ENCODE measurements around the gene ACE. TPM values are rescaled to one million over a fixed set of nuclear protein-coding genes. Genes with fewer than 3 reads are reported as not detected.
"Not testable (repeated sequence)": the region's sequence is repeated elsewhere in the genome, so short reads cannot be mapped to it uniquely, and the experiment has no call there.

Gene ACE
- total RNA-seq, 1 donor from 2014 or later, result 44.8 TPM

DNA sequence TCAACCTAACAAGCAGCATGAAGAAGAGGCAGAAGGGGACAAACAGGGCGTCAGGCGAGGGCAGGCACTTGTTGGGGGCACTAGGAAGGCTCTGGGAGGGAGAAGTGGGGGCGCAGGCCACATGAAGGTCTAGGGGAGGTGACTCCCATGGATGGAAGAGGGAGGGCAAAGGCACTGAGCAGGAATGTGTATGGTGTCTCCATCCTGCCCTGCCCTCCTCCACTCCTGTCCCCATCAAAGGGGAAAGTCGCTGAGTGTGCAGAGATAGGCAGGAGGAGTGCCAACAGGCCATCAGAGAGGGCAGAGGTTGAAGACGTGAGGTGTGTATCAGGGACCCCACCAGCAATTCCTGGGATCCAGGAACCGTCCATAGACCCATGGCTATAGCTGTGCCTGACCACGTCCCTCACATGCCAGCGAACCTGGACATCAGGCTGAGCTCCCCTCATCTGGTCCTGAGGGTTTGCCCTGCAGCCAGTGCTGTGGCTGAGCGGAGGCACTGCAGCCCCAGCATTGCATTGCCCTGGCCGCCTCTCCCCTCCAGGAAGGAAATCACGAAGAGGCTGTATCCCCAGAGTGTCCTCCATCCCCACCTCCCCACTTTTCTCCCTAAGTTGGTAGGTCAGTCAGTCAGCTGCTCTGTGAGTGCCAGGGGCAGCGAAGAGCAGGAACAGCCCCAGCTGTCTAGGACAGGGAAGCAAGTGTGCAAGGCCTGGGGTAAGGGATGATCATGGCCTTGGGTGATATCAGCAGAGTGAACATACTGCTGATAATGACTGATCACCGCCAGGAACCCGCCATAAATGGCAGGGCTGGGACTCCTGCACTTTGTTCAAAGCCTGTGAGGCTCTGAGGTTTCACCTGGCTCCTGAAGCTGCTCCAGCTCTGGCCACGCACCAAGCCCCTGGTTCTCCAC is 24.6 kb upstream of the ACE start:
- Mint-ChIP-seq H3K4me3 (ENCODE audit: unreplicated experiment) (no peak overlapping the region), H3K4me1 (ENCODE audit: unreplicated experiment) (peaks cover 44% of the 10 kb centered on the region), H3K36me3 (ENCODE audit: low read depth, unreplicated experiment) (peaks cover 7% of the 10 kb centered on the region), H3K27ac (ENCODE audit: unreplicated experiment) (peak overlapping the region; percentile 52), H3K27me3 (ENCODE audit: unreplicated experiment) (peaks cover 17% of the 10 kb centered on the region), H3K9me3 (ENCODE audit: unreplicated experiment) (no peaks in the 10 kb centered on the region)
- no peak for DNase-seq (ENCODE audit: low spot score)
- TF ChIP-seq, protein P1, sequence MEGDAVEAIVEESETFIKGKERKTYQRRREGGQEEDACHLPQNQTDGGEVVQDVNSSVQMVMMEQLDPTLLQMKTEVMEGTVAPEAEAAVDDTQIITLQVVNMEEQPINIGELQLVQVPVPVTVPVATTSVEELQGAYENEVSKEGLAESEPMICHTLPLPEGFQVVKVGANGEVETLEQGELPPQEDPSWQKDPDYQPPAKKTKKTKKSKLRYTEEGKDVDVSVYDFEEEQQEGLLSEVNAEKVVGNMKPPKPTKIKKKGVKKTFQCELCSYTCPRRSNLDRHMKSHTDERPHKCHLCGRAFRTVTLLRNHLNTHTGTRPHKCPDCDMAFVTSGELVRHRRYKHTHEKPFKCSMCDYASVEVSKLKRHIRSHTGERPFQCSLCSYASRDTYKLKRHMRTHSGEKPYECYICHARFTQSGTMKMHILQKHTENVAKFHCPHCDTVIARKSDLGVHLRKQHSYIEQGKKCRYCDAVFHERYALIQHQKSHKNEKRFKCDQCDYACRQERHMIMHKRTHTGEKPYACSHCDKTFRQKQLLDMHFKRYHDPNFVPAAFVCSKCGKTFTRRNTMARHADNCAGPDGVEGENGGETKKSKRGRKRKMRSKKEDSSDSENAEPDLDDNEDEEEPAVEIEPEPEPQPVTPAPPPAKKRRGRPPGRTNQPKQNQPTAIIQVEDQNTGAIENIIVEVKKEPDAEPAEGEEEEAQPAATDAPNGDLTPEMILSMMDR (IDR thresholded peaks at IDR 0.05; ENCODE audit: unreplicated experiment), result no peak

DNA sequence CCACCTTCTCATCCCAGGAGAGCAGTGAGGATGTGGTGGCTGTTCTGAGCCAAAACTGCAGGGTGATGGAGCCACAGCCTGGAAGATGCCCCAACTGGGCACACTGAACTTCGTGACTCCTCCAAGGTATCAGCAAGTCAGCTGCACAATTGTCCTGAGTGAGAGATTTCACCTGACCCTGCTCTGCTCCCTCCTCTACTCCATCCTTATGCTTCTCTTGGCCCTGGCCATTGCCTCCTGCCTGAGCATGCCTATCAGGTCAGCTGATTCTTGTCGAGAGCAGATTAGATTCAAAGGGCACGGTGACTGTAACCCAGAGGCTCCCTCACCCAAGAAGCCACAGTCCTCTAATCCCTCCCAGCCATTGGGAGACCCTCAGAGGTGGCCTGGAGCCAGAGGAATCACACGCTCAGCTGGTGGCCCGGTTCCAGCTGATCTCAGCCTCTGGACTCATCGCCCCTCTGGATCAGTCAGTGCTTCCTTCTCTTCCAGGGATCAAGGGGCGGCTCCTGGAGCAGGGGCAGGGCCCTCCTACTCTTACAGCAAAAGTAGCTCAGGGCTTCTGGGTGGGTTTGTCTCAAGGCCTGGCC is 23.8 kb upstream of the ACE start:
- peaks cover 36% of the 10 kb centered on the region for H3K4me1 Mint-ChIP-seq (ENCODE audit: unreplicated experiment)
- H3K4me3 Mint-ChIP-seq (ENCODE audit: unreplicated experiment), result no peak overlapping the region
- no peak for DNase-seq (ENCODE audit: low spot score)
- H3K27ac Mint-ChIP-seq (ENCODE audit: unreplicated experiment), result no peak overlapping the region
- TF ChIP-seq, protein P1 (IDR thresholded peaks at IDR 0.05; ENCODE audit: unreplicated experiment), result no peak
- no peaks in the 10 kb centered on the region for H3K9me3 Mint-ChIP-seq (ENCODE audit: unreplicated experiment)
- H3K36me3 Mint-ChIP-seq (ENCODE audit: low read depth, unreplicated experiment), result peaks cover 7% of the 10 kb centered on the region
- peaks cover 15% of the 10 kb centered on the region for H3K27me3 Mint-ChIP-seq (ENCODE audit: unreplicated experiment)

DNA sequence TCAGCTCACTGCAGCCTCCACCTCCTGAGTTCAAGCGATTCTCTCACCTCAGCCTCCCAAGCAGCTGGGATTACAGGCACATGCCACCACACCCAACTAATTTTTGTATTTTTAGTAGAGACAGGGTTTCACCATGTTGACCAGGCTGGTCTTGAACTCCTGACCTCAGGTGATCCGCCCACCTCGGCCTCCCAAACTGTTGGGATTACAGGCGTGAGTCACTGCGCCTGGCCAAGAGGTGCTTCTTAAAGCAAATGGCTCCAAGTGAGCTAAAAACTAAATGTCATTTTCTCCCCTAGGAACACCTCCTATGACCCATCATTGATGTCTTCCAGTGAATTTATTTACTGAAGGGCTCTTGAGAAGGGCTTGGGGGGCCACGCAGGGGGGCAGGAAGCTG is 22.5 kb upstream of the ACE start:
- not testable (repeated sequence) for H3K27ac Mint-ChIP-seq (ENCODE audit: unreplicated experiment); H3K9me3 Mint-ChIP-seq (ENCODE audit: unreplicated experiment); DNase-seq (ENCODE audit: low spot score); H3K4me3 Mint-ChIP-seq (ENCODE audit: unreplicated experiment); H3K36me3 Mint-ChIP-seq (ENCODE audit: low read depth, unreplicated experiment)
- Mint-ChIP-seq H3K4me1 (ENCODE audit: unreplicated experiment) (peaks cover 30% of the 10 kb centered on the region), H3K27me3 (ENCODE audit: unreplicated experiment) (peaks cover 10% of the 10 kb centered on the region)

DNA sequence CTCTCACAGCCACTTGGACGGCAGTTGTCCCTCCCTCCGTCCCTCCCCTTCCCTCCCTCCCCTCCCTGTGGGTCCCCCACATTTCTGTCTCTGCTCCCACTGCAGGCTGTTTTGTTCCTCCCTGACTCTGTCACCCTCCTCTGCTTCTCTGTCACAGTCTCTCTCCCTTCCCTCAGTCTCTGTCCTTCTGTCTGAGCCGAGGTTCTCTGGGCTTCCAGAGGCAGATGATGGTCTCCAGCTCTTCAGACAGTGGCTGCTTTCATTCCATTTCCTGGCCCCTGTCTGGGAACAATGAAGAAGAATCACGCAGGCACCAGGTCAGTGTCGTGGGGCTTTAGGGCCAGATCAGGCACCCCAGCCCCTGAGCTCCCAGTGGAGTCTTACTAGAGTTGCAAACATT is 21.9 kb upstream of the ACE start:
- no peak for DNase-seq (ENCODE audit: low spot score)
- peaks cover 6% of the 10 kb centered on the region for H3K36me3 Mint-ChIP-seq (ENCODE audit: low read depth, unreplicated experiment)
- TF ChIP-seq, protein P1 (IDR thresholded peaks at IDR 0.05; ENCODE audit: unreplicated experiment), result no peak
- no peak overlapping the region for H3K4me3 Mint-ChIP-seq (ENCODE audit: unreplicated experiment)
- H3K4me1 Mint-ChIP-seq (ENCODE audit: unreplicated experiment), result peaks cover 26% of the 10 kb centered on the region
- H3K9me3 Mint-ChIP-seq (ENCODE audit: unreplicated experiment), result no peaks in the 10 kb centered on the region
- no peak overlapping the region for H3K27ac Mint-ChIP-seq (ENCODE audit: unreplicated experiment)
- H3K27me3 Mint-ChIP-seq (ENCODE audit: unreplicated experiment), result peaks cover 9% of the 10 kb centered on the region

DNA sequence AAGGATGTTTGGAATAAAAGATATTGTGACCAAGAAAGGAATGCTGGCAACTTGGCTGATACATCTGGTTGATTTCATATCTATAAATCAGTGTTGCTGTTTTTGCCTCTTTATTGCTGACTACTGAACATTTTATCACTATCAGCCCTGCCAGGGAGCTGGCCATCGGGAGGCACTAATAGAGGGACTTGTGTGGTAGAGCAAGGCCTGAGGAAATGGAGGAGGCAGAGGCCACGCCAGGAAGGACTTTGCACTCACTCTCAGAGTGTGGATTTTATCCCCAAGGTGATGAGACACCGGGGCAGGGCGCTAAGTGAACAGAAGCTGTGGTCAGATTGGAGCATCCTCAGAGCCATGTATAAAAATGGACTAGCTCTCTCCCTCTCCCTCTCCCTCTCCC is 21.4 kb upstream of the ACE start:
- Mint-ChIP-seq H3K4me1 (ENCODE audit: unreplicated experiment) (peaks cover 21% of the 10 kb centered on the region), H3K36me3 (ENCODE audit: low read depth, unreplicated experiment) (peaks cover 4% of the 10 kb centered on the region), H3K4me3 (ENCODE audit: unreplicated experiment) (no peak overlapping the region), H3K27me3 (ENCODE audit: unreplicated experiment) (peaks cover 7% of the 10 kb centered on the region), H3K27ac (ENCODE audit: unreplicated experiment) (peak overlapping the region; percentile 38), H3K9me3 (ENCODE audit: unreplicated experiment) (no peaks in the 10 kb centered on the region)
- TF ChIP-seq, protein P1 (IDR thresholded peaks at IDR 0.05; ENCODE audit: unreplicated experiment), result no peak
- no peak for DNase-seq (ENCODE audit: low spot score)

Data from endothelial cell (in vitro differentiated cells).